AG10803 (cell line): ENCODE measurements around the gene RNF41.

Experiments used
- DNase-seq: peaks from one replicate; pipeline ENCODE4 v3.0.0; 2010; ENCODE audit warnings: low read depth
- H3K4me3 ChIP-seq: 2 replicates; pipeline ENCODE4 v1.5.1; 2011; ENCODE audit warnings: mild to moderate bottlenecking, low read length, control low read depth
- CTCF ChIP-seq: conservative IDR thresholded peaks from 2 replicates; pipeline ENCODE4 v1.5.1; 2011; ENCODE audit warnings: mild to moderate bottlenecking, low read length, control low read depth, inconsistent platforms

RNF41 gene

GRCh38 chr12:56243731-56244181, 22.0 kb upstream of the RNF41 start:
- H3K4me3 ChIP-seq = no peak overlapping the region
- TF ChIP-seq CTCF = no peak
- no peak for DNase-seq

GRCh38 chr12:56242986-56243385, 21.3 kb upstream of the RNF41 start:
- no peak for TF ChIP-seq CTCF
- no peak overlapping the region for H3K4me3 ChIP-seq
- no peak for DNase-seq

- no peak overlapping the region for H3K4me3 ChIP-seq
- TF ChIP-seq CTCF = no peak
- DNase-seq = no peak
These were observed 19.9 kb upstream of the RNF41 start for GRCh38 chr12:56241424-56242303.

- DNase-seq = no peak
- H3K4me3 ChIP-seq = no peak overlapping the region
- TF ChIP-seq CTCF = no peak
These were observed 15.8 kb upstream of the RNF41 start for GRCh38 chr12:56237552-56237951.

- no peak for TF ChIP-seq CTCF
- no peak for DNase-seq
- no peak overlapping the region for H3K4me3 ChIP-seq
These were observed 15.3 kb upstream of the RNF41 start for GRCh38 chr12:56236985-56237384.

- TF ChIP-seq CTCF = no peak
- DNase-seq = no peak
- no peak overlapping the region for H3K4me3 ChIP-seq
These were observed 14.4 kb upstream of the RNF41 start for GRCh38 chr12:56236091-56236490.
